PC-9 (cell line): ENCODE data around the gene ZNF423. TPM values are rescaled to one million over a fixed set of nuclear protein-coding genes. Genes with fewer than 3 reads are reported as not detected.

Source experiments
- BruUV-seq: library from RNA; stranded (reverse); fragments of 400-500 nt; replicated peaks from 2 replicates; lab custom pipeline; 2021; lab: Mats Ljungman, UMichigan
- CTCF ChIA-PET: fragments of 300-600 bp; sonication (Branson Sonifier 250); formaldehyde crosslinking; loops from one replicate; lab custom pipeline; 2022; ENCODE audit warnings: antibody characterized with exemption; lab: Charles Lee
- POLR2A ChIA-PET: fragments of 300-600 bp; sonication (Branson Sonifier 250); formaldehyde crosslinking; loops from one replicate; lab custom pipeline; 2022; ENCODE audit warnings: antibody characterized with exemption; ENCODE audit not compliant: unreplicated experiment; lab: Charles Lee
- DNase-seq, 2 experiments: peaks; one replicate each; pipeline versions ENCODE4 v3.0.0 to v3.0.0-alpha.2; 2015 to 2022; ENCODE audit warnings: mixed read lengths in 1 of 2
- H2AFZ ChIP-seq: fragments of 200-600 bp; sonication (generic); 2 replicates; pipeline ENCODE4 v1.8.1; 2017; ENCODE audit warnings: antibody characterized with exemption
- H3F3A ChIP-seq: fragments of 200-600 bp; sonication (generic); 2 replicates; pipeline ENCODE4 v1.8.1; 2017; ENCODE audit warnings: antibody characterized with exemption, mild to moderate bottlenecking, low read depth; ENCODE audit not compliant: insufficient read depth
- H3K27ac ChIP-seq: fragments of 200-600 bp; sonication (generic); 2 replicates; pipeline ENCODE4 v1.6.1; 2016; ENCODE audit warnings: mixed run types
- H3K27me3 ChIP-seq: fragments of 200-600 bp; sonication (generic); 2 replicates; pipeline ENCODE4 v1.6.1; 2016; ENCODE audit warnings: low read depth, mixed run types; ENCODE audit not compliant: insufficient read depth
- H3K36me3 ChIP-seq: fragments of 200-600 bp; sonication (generic); 2 replicates; pipeline ENCODE4 v1.6.1; 2016; ENCODE audit warnings: low read depth, mixed run types
- H3K4me1 ChIP-seq: fragments of 200-600 bp; sonication (generic); replicated peaks from 2 replicates; pipeline ENCODE4 v1.6.1; 2016; ENCODE audit warnings: mixed run types; ENCODE audit not compliant: insufficient read depth
- H3K4me2 ChIP-seq: fragments of 200-600 bp; sonication (generic); 2 replicates; pipeline ENCODE4 v1.6.1; 2017; ENCODE audit warnings: mixed run types
- H3K4me3 ChIP-seq: fragments of 200-600 bp; sonication (generic); 2 replicates; pipeline ENCODE4 v1.6.1; 2016; ENCODE audit warnings: mixed run types
- H3K79me2 ChIP-seq: fragments of 200-600 bp; sonication (generic); 2 replicates; pipeline ENCODE4 v1.6.1; 2017; ENCODE audit warnings: low read depth, mixed run types
- H3K9me2 ChIP-seq: fragments of 200-600 bp; sonication (generic); 2 replicates; pipeline ENCODE4 v1.8.1; 2017; ENCODE audit warnings: mild to moderate bottlenecking; ENCODE audit not compliant: insufficient read depth
- H3K9me3 ChIP-seq: fragments of 200-600 bp; sonication (generic); 2 replicates; pipeline ENCODE4 v1.8.1; 2016; ENCODE audit warnings: low read depth; ENCODE audit not compliant: insufficient read depth
- H4K20me1 ChIP-seq: fragments of 200-600 bp; sonication (generic); 2 replicates; pipeline ENCODE4 v1.8.1; 2017; ENCODE audit not compliant: insufficient read depth
- EZH2 ChIP-seq: fragments of 200-600 bp; sonication (generic); IDR thresholded peaks from 2 replicates; pipeline ENCODE4 v1.8.0; 2017; ENCODE audit warnings: antibody characterized with exemption, low read depth
- intact Hi-C: fragments of 100-400 bp; cut with micrococcal nuclease; formaldehyde crosslinking; loops from one replicate; pipeline ENCODE4 v1.10.0; 2022; ENCODE audit not compliant: unreplicated experiment
- total RNA-seq: library from RNA; stranded (reverse); gene quantifications from 2 replicates; pipeline ENCODE4 v1.2.3, GENCODE V29; 2021
- TF ChIP-seq, protein P1 (sequence below): fragments of 200-600 bp; sonication (generic); conservative IDR thresholded peaks from 2 replicates; pipeline ENCODE4 v1.6.1; 2017; ENCODE audit warnings: mixed run types, antibody characterized with exemption, mild to moderate bottlenecking, moderate library complexity

ZNF423 gene
- total RNA-seq, 1 experiment from 2014 or later, result not detected

- ChIA-PET POLR2A (interaction anchor here (0.7 kb wide), 1 partner anchor 40 kb away, joined by 5 read pairs; no protein-coding TSS in a partner anchor), CTCF (no interaction called here)
- Histone ChIP-seq H3K27me3 (peaks cover 84% of the 10 kb centered on the region), H3K36me3 (no peaks in the 10 kb centered on the region), H4K20me1 (no peaks in the 10 kb centered on the region), H3K9me3 (no peaks in the 10 kb centered on the region), H3K4me3 (no peak overlapping the region), H3K9me2 (no peaks in the 10 kb centered on the region), H3K79me2 (no peaks in the 10 kb centered on the region), H3F3A (no peaks in the 10 kb centered on the region), H2AFZ (no peak overlapping the region), H3K27ac (no peak overlapping the region), H3K4me1 (no peaks in the 10 kb centered on the region), H3K4me2 (no peak overlapping the region)
- intact Hi-C loops, result no loop called here
- DNase-seq, result no peak
- BruUV-seq, result no TSS peak
- TF ChIP-seq EZH2, result no peak
Observed at GRCh38 chr16:49821156-49821555, 34.8 kb downstream of the ZNF423 start.

DNA sequence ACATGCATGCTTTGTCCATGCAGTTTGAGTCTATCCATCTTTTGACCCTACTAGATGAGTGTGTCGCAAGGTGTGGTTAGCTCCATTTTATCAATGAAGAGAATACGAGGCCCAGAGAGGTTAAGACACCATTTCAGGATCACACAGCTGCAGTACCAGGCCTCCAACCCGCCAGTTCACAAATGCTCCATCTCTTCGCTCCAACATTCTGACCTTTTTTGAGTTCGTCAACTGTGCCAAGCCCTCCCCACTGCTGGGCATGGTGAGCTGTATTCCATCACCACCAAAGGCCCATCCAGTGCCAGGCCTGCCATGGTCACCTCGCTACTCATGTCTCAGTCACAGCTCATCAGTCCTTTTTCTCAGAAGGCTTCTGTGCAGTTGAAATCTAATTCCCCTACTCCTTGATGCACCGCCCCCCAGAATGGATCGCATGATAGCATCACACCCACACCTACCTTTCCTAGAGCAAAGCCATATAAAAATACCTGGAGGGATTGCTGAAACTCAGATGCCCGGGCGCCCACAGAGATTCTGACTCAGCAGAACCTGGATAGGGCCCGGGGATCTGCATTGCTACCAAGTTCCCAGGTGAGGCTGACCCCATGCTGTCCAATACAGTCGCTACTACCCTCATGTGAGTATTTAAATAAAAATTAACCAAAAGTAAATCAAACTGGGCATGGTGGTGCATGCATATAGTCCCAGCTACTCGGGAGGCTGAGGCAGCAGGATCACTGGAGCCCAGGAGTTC, 38.0 kb downstream of the ZNF423 start:
- H3F3A ChIP-seq, result no peaks in the 10 kb centered on the region
- no peak overlapping the region for H2AFZ ChIP-seq
- no peak for DNase-seq
- H3K4me1 ChIP-seq, result no peaks in the 10 kb centered on the region
- no peaks in the 10 kb centered on the region for H3K36me3 ChIP-seq
- intact Hi-C loops, result no loop called here
- no peaks in the 10 kb centered on the region for H3K79me2 ChIP-seq
- H3K9me2 ChIP-seq, result no peaks in the 10 kb centered on the region
- peaks cover 83% of the 10 kb centered on the region for H3K27me3 ChIP-seq
- BruUV-seq, result no TSS peak
- H4K20me1 ChIP-seq, result no peaks in the 10 kb centered on the region
- H3K9me3 ChIP-seq, result no peaks in the 10 kb centered on the region
- H3K4me3 ChIP-seq, result no peak overlapping the region
- ChIA-PET POLR2A (no interaction called here), CTCF (interaction anchor here (0.5 kb wide), 1 partner anchor 249 kb away, joined by 4 read pairs; no protein-coding TSS in a partner anchor)
- no peak overlapping the region for H3K4me2 ChIP-seq
- no peak for TF ChIP-seq EZH2
- TF ChIP-seq, protein P1, sequence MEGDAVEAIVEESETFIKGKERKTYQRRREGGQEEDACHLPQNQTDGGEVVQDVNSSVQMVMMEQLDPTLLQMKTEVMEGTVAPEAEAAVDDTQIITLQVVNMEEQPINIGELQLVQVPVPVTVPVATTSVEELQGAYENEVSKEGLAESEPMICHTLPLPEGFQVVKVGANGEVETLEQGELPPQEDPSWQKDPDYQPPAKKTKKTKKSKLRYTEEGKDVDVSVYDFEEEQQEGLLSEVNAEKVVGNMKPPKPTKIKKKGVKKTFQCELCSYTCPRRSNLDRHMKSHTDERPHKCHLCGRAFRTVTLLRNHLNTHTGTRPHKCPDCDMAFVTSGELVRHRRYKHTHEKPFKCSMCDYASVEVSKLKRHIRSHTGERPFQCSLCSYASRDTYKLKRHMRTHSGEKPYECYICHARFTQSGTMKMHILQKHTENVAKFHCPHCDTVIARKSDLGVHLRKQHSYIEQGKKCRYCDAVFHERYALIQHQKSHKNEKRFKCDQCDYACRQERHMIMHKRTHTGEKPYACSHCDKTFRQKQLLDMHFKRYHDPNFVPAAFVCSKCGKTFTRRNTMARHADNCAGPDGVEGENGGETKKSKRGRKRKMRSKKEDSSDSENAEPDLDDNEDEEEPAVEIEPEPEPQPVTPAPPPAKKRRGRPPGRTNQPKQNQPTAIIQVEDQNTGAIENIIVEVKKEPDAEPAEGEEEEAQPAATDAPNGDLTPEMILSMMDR, result no peak
- no peak overlapping the region for H3K27ac ChIP-seq

- Histone ChIP-seq H3K4me1 (no peaks in the 10 kb centered on the region), H3K4me2 (no peak overlapping the region), H3F3A (no peaks in the 10 kb centered on the region), H3K36me3 (no peaks in the 10 kb centered on the region), H3K79me2 (no peaks in the 10 kb centered on the region), H3K27me3 (peaks cover 83% of the 10 kb centered on the region), H3K4me3 (no peak overlapping the region), H3K9me2 (no peaks in the 10 kb centered on the region), H3K27ac (no peak overlapping the region), H2AFZ (no peak overlapping the region), H4K20me1 (no peaks in the 10 kb centered on the region), H3K9me3 (no peaks in the 10 kb centered on the region)
- intact Hi-C loops, result no loop called here
- CTCF ChIA-PET, result no interaction called here
- BruUV-seq, result no TSS peak
- TF ChIP-seq, protein P1, result no peak
- no peak for TF ChIP-seq EZH2
- POLR2A ChIA-PET, result no interaction called here
- DNase-seq, result no peak
Observed at GRCh38 chr16:49816875-49817274, 39.0 kb downstream of the ZNF423 start.
